Measurements from ENCODE around the gene TMEM163.

DNA sequence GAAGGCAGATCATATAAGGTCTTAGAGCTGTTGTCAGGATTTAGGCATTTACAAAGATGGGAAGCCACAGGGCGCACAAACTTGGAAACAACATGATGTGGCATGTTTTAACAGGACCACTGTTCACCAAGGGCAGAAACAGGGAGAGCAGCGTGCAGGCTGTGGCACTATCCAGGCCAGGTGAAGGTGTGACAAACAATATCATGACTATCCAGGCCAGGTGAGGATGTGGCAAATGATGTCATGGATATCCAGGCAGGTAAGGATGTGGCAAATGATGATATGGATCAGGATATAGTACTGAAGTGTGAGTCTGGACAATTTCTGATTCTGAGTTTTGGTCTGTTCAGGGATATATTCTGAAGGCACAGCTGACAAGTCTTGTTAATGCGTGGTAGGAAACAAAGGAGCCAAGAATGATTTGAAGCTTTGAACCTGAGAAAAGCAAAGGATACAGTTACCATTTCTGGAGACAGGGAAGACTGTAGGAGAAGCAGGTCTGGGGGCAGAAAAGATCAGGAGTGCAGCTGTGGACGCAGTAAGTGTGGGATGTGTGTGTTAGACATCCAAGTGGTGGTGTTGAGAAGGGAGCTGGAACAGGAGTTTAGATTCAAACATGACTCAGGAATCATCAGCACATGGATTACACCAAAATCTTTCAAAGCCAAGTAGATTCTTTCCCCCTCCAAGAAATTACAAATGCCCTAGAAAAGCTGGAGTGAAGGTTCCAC lies 205.9 kb downstream of the TMEM163 start:
- no peak for TF ChIP-seq FOXK1 (CRISPR knock-in tag; IDR thresholded peaks at IDR 0.05)
- TF ChIP-seq CREM (CRISPR knock-in tag; IDR thresholded peaks at IDR 0.05): no peak
- TF ChIP-seq, protein P1, sequence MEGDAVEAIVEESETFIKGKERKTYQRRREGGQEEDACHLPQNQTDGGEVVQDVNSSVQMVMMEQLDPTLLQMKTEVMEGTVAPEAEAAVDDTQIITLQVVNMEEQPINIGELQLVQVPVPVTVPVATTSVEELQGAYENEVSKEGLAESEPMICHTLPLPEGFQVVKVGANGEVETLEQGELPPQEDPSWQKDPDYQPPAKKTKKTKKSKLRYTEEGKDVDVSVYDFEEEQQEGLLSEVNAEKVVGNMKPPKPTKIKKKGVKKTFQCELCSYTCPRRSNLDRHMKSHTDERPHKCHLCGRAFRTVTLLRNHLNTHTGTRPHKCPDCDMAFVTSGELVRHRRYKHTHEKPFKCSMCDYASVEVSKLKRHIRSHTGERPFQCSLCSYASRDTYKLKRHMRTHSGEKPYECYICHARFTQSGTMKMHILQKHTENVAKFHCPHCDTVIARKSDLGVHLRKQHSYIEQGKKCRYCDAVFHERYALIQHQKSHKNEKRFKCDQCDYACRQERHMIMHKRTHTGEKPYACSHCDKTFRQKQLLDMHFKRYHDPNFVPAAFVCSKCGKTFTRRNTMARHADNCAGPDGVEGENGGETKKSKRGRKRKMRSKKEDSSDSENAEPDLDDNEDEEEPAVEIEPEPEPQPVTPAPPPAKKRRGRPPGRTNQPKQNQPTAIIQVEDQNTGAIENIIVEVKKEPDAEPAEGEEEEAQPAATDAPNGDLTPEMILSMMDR (IDR thresholded peaks at IDR 0.05): no peak
- TF ChIP-seq, protein P2, sequence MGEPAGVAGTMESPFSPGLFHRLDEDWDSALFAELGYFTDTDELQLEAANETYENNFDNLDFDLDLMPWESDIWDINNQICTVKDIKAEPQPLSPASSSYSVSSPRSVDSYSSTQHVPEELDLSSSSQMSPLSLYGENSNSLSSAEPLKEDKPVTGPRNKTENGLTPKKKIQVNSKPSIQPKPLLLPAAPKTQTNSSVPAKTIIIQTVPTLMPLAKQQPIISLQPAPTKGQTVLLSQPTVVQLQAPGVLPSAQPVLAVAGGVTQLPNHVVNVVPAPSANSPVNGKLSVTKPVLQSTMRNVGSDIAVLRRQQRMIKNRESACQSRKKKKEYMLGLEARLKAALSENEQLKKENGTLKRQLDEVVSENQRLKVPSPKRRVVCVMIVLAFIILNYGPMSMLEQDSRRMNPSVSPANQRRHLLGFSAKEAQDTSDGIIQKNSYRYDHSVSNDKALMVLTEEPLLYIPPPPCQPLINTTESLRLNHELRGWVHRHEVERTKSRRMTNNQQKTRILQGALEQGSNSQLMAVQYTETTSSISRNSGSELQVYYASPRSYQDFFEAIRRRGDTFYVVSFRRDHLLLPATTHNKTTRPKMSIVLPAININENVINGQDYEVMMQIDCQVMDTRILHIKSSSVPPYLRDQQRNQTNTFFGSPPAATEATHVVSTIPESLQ (CRISPR knock-in tag; IDR thresholded peaks at IDR 0.05): no peak
- TF ChIP-seq JUN (CRISPR knock-in tag; IDR thresholded peaks at IDR 0.05): no peak

Data from WTC11 (cell line).